ENCODE measurements around the gene GNAS-AS1. TPM values are rescaled to one million over a fixed set of nuclear protein-coding genes. Genes with fewer than 3 reads are reported as not detected.

GNAS-AS1 gene
- total RNA-seq: 0.48 TPM in 1 of 2 replicates, not detected in the other

GRCh38 chr20:58850693-58851174 lies at the start of gene GNAS-AS1:
Gene GNAS-AS1, minus strand, starts transcription at chr20:58850902.

GRCh38 chr20:58852543-58853271 lies 2.0 kb upstream of the GNAS-AS1 start, which contains the start of gene GNAS:
Gene GNAS, plus strand, starts transcription at chr20:58852716.

Other genes starting within 250 kb of the GNAS-AS1 start
- gene STX16, start 199.6 kb downstream of the GNAS-AS1 start, total RNA-seq: 29.9 and 34.3 TPM in 2 replicates
- gene NPEPL1, start 158.1 kb downstream of the GNAS-AS1 start, total RNA-seq: 16.9 and 23.4 TPM in 2 replicates
- 214 and 243 TPM in 2 replicates for gene GNAS, start 1.8 kb upstream of the GNAS-AS1 start, total RNA-seq
- 40.0 and 40.9 TPM in 2 replicates for gene NELFCD, start 130.4 kb upstream of the GNAS-AS1 start, total RNA-seq
- gene CTSZ, start 156.4 kb upstream of the GNAS-AS1 start, total RNA-seq: 50.5 and 104 TPM in 2 replicates
- gene TUBB1, start 168.5 kb upstream of the GNAS-AS1 start, total RNA-seq: not detected in 2 replicates
- 19.3 and 22.6 TPM in 2 replicates for gene ATP5F1E, start 181.4 kb upstream of the GNAS-AS1 start, total RNA-seq
- 133 and 144 TPM in 2 replicates for gene PRELID3B, start 191.9 kb upstream of the GNAS-AS1 start, total RNA-seq